ENCODE measurements around the gene ACSS1. TPM values are rescaled to one million over a fixed set of nuclear protein-coding genes. Genes with fewer than 3 reads are reported as not detected.

ACSS1 gene
- total RNA-seq, 1 experiment from 2014 or later, result 1.5 TPM

DNA sequence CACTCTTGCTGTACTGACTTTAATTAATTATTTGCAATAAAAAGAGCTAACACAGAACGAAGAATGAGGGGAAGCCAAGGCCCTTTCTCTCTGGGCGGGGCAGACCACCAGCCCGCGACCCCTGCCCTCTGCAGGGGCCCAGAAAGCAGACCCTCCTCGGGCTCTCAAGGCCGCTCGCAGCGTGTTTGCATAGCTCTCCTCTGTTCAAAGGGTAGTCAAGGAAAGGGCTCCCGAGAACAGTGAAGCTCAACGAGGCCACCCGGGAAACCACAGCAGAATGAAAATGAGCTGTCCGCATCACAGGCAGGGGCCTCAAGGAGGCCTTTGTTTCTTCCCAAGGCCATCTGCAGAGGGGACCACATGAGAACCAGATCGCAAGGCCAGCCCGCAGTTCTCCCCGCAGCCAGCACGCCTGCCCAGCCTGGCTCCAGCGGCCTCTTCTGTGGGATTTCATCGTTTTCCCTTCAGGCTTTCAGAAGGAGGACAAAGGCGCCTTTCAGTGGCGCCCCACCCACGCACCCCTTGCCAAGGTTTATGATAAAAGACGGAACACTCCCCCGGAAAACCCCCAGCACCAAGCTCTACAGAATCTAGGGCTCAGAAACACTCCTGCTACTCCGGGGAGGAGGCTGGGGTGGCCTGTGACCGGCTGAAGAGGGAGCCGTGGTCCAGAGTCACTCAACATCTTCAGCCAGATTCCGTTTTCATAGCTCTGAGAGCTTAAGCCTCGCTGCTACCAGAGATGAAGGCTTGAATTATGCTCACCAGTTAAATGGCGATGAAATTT lies 25.3 kb downstream of the ACSS1 start (continued):
- TF ChIP-seq ZNF425 (CRISPR knock-in tag; conservative IDR thresholded peaks at IDR 0.05) (no peak), JUN (CRISPR knock-in tag; IDR thresholded peaks at IDR 0.05) (no peak), FOXJ3 (CRISPR knock-in tag; IDR thresholded peaks at IDR 0.05; ENCODE audit: borderline replicate concordance) (no peak), GTF2I (CRISPR knock-in tag; conservative IDR thresholded peaks at IDR 0.05) (no peak), ZNF219 (CRISPR knock-in tag; IDR thresholded peaks at IDR 0.05; ENCODE audit: borderline replicate concordance) (no peak)

DNA sequence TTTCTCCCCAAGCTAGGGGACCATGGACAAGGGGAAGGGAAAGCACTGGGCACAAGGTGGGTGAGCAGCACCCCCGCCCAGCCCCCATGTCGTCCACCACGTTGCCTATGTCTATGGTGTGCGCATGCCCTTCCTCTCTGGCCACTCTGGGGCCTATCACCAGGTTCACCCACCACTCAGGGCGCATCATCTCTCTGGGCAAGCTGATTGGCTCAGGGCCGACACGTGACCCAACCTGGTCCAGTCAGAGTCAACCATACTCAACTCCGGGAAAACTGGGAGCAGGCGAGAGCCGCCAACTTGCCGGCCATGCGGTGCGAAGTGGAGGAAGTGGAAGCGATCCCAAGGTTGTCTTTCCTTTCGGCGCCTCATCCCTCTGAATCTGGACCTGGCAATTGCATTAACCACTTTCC lies 25.9 kb downstream of the ACSS1 start:
- DNase-seq (ENCODE audit: low spot score), result no peak
- H3K4me1 Mint-ChIP-seq, result peaks cover 11% of the 10 kb centered on the region
- H3K36me3 Mint-ChIP-seq, result no peaks in the 10 kb centered on the region; the same call in 1 of the 2 replicates
- TF ChIP-seq EMX1 (CRISPR knock-in tag; IDR thresholded peaks at IDR 0.05), result no peak
- TF ChIP-seq NFYB (CRISPR knock-in tag; conservative IDR thresholded peaks at IDR 0.05; ENCODE audit: low read depth), result peak; percentile 57
- TF ChIP-seq USF1 (CRISPR knock-in tag; IDR thresholded peaks at IDR 0.05), result peak; percentile 71
- TF ChIP-seq, protein P1, sequence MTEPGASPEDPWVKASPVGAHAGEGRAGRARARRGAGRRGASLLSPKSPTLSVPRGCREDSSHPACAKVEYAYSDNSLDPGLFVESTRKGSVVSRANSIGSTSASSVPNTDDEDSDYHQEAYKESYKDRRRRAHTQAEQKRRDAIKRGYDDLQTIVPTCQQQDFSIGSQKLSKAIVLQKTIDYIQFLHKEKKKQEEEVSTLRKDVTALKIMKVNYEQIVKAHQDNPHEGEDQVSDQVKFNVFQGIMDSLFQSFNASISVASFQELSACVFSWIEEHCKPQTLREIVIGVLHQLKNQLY (CRISPR knock-in tag; IDR thresholded peaks at IDR 0.05), result no peak
- no peak for TF ChIP-seq SOX15 (CRISPR knock-in tag; IDR thresholded peaks at IDR 0.05)
- TF ChIP-seq, protein P2, sequence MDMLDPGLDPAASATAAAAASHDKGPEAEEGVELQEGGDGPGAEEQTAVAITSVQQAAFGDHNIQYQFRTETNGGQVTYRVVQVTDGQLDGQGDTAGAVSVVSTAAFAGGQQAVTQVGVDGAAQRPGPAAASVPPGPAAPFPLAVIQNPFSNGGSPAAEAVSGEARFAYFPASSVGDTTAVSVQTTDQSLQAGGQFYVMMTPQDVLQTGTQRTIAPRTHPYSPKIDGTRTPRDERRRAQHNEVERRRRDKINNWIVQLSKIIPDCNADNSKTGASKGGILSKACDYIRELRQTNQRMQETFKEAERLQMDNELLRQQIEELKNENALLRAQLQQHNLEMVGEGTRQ (CRISPR knock-in tag; IDR thresholded peaks at IDR 0.05), result peak; percentile 83
- TF ChIP-seq, protein P3, sequence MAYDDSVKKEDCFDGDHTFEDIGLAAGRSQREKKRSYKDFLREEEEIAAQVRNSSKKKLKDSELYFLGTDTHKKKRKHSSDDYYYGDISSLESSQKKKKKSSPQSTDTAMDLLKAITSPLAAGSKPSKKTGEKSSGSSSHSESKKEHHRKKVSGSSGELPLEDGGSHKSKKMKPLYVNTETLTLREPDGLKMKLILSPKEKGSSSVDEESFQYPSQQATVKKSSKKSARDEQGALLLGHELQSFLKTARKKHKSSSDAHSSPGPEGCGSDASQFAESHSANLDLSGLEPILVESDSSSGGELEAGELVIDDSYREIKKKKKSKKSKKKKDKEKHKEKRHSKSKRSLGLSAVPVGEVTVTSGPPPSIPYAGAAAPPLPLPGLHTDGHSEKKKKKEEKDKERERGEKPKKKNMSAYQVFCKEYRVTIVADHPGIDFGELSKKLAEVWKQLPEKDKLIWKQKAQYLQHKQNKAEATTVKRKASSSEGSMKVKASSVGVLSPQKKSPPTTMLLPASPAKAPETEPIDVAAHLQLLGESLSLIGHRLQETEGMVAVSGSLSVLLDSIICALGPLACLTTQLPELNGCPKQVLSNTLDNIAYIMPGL (CRISPR knock-in tag; IDR thresholded peaks at IDR 0.05), result no peak
- TF ChIP-seq ETV6 (CRISPR knock-in tag; IDR thresholded peaks at IDR 0.05), result no peak
- TF ChIP-seq, protein P4, sequence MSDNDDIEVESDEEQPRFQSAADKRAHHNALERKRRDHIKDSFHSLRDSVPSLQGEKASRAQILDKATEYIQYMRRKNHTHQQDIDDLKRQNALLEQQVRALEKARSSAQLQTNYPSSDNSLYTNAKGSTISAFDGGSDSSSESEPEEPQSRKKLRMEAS (CRISPR knock-in tag; IDR thresholded peaks at IDR 0.05), result 0 out of 2 replicates have a peak, but pooled peaks have one; percentile 31
- TF ChIP-seq, protein P5, sequence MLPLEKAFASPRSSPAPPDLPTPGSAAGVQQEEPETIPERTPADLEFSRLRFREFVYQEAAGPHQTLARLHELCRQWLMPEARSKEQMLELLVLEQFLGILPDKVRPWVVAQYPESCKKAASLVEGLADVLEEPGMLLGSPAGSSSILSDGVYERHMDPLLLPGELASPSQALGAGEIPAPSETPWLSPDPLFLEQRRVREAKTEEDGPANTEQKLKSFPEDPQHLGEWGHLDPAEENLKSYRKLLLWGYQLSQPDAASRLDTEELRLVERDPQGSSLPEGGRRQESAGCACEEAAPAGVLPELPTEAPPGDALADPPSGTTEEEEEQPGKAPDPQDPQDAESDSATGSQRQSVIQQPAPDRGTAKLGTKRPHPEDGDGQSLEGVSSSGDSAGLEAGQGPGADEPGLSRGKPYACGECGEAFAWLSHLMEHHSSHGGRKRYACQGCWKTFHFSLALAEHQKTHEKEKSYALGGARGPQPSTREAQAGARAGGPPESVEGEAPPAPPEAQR (CRISPR knock-in tag; IDR thresholded peaks at IDR 0.05), result no peak
- CTCF ChIA-PET, result interaction anchor here (1.1 kb wide), 1 partner anchor 22 kb away, joined by 3 read pairs; no protein-coding TSS in a partner anchor
- H3K27ac Mint-ChIP-seq, result no peak overlapping the region
- ATAC-seq, result peak; percentile 38; the same call in 1 of the 2 replicates
- H3K4me3 Mint-ChIP-seq, result no peak overlapping the region
- no peaks in the 10 kb centered on the region for H3K9me3 Mint-ChIP-seq
- H3K27me3 Mint-ChIP-seq (ENCODE audit: low read depth), result peaks cover 10% of the 10 kb centered on the region
- POLR2A ChIA-PET, result no interaction called here

Data from WTC11 (cell line).